ENCODE data around the gene NRN1.

NRN1 gene

GRCh38 chr6:5999688-6000608 is 6.8 kb downstream of the NRN1 start:
- Histone ChIP-seq H3K9ac (ENCODE audit: low read length) (no peak overlapping the region), H3K27ac (ENCODE audit: low read length) (no peak overlapping the region), H4K20me1 (ENCODE audit: insufficient read depth, low read length) (no peaks in the 10 kb centered on the region), H3K4me2 (ENCODE audit: low read length) (no peak overlapping the region), H3K4me3 (ENCODE audit: low read length) (no peak overlapping the region), H3K9me3 (ENCODE audit: insufficient read depth, low read length) (no peaks in the 10 kb centered on the region), H3K36me3 (replicated peaks; ENCODE audit: low read depth, low read length) (no peaks in the 10 kb centered on the region), H3K79me2 (ENCODE audit: low read length) (no peaks in the 10 kb centered on the region), H3K4me1 (ENCODE audit: low read length) (no peaks in the 10 kb centered on the region), H2AFZ (ENCODE audit: low read depth, low read length) (no peak overlapping the region), H3K27me3 (ENCODE audit: low read depth, low read length) (no peaks in the 10 kb centered on the region)
- TF ChIP-seq EZH2phosphoT487 (IDR thresholded peaks at IDR 0.05; ENCODE audit: low read depth), result no peak
- TF ChIP-seq, protein P1, sequence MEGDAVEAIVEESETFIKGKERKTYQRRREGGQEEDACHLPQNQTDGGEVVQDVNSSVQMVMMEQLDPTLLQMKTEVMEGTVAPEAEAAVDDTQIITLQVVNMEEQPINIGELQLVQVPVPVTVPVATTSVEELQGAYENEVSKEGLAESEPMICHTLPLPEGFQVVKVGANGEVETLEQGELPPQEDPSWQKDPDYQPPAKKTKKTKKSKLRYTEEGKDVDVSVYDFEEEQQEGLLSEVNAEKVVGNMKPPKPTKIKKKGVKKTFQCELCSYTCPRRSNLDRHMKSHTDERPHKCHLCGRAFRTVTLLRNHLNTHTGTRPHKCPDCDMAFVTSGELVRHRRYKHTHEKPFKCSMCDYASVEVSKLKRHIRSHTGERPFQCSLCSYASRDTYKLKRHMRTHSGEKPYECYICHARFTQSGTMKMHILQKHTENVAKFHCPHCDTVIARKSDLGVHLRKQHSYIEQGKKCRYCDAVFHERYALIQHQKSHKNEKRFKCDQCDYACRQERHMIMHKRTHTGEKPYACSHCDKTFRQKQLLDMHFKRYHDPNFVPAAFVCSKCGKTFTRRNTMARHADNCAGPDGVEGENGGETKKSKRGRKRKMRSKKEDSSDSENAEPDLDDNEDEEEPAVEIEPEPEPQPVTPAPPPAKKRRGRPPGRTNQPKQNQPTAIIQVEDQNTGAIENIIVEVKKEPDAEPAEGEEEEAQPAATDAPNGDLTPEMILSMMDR (IDR thresholded peaks at IDR 0.05; ENCODE audit: low read depth, low read length), result no peak

DNA sequence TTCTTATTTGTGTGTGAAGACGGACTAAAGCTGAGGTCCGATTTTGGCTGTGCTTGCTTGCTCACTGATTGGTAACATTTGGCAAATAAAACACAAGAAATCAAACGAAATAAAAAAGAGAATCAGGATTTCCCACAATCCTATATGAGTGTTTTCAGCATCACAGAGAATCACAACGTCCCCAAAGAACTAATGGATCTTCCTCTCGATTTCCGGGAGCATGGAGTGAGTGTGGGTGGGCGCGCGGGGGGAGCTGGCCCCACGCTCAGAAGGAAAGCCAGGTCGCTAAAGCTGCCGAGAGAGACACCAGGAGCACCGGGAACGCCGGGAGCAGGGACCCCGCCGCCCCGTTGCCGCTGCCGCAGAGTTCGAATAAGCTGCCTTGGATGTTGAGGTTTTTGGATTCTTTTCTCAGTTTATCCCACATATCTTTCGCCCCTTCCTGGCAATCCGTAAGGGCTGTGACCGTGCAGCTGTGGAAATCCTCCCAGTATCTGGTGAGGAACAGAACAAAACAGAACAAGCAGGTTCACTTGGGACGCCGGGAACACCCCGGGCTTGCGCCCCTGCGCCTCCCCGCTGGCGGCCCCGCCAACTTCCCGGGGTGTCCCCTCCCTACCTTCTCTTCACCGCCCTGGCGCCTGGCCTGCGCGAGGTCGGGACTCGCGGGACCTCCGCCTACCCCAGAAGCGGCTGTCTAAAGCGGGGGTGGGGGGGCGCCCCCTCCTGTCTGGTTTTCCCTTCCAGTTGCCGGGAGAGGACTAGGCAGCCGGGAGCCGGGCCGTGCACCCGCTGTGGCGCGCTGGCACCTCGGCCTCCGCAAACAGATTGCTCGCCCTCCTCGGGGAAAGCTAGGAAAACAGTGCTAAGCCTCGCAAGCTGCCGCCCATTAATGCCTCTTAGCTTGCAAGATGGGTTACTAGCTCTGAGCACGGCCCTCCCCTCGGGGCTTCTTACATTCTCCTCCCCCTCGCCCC is 7.7 kb downstream of the NRN1 start:
- H2AFZ ChIP-seq (ENCODE audit: low read depth, low read length), result no peak overlapping the region
- no peak overlapping the region for H3K4me2 ChIP-seq (ENCODE audit: low read length)
- H3K27me3 ChIP-seq (ENCODE audit: low read depth, low read length), result no peaks in the 10 kb centered on the region
- H4K20me1 ChIP-seq (ENCODE audit: insufficient read depth, low read length), result no peaks in the 10 kb centered on the region
- TF ChIP-seq, protein P1 (IDR thresholded peaks at IDR 0.05; ENCODE audit: low read depth, low read length), result no peak
- no peak for TF ChIP-seq EZH2phosphoT487 (IDR thresholded peaks at IDR 0.05; ENCODE audit: low read depth)
- no peak overlapping the region for H3K4me3 ChIP-seq (ENCODE audit: low read length)
- no peaks in the 10 kb centered on the region for H3K9me3 ChIP-seq (ENCODE audit: insufficient read depth, low read length)
- H3K27ac ChIP-seq (ENCODE audit: low read length), result no peak overlapping the region
- H3K4me1 ChIP-seq (ENCODE audit: low read length), result no peaks in the 10 kb centered on the region
- no peaks in the 10 kb centered on the region for H3K36me3 ChIP-seq (replicated peaks; ENCODE audit: low read depth, low read length)
- H3K79me2 ChIP-seq (ENCODE audit: low read length), result no peaks in the 10 kb centered on the region
- no peak overlapping the region for H3K9ac ChIP-seq (ENCODE audit: low read length)

DNA sequence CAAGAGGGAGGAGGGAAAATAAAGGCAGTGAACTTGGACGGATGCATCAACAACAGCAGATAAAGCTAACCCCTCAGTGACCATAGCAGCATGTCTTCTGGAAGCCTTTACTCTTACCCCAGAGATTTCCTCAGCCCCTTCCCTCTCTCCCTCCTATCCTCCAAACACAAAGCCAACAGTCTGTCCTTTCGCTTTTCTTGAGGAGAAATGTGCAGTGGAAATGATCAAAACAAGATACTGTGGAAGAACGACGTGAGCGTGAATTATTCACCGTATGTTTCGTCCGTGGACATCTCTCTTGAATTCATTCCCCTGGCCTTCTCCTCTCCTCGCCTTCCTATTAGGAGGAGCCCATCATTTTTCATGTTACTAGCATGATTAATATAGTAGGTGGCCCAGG is 8.5 kb downstream of the NRN1 start:
- Histone ChIP-seq H3K4me2 (ENCODE audit: low read length) (no peak overlapping the region), H2AFZ (ENCODE audit: low read depth, low read length) (no peak overlapping the region), H3K36me3 (replicated peaks; ENCODE audit: low read depth, low read length) (no peaks in the 10 kb centered on the region), H3K4me3 (ENCODE audit: low read length) (no peak overlapping the region), H3K9me3 (ENCODE audit: insufficient read depth, low read length) (no peaks in the 10 kb centered on the region), H3K4me1 (ENCODE audit: low read length) (no peaks in the 10 kb centered on the region), H3K27ac (ENCODE audit: low read length) (no peak overlapping the region), H4K20me1 (ENCODE audit: insufficient read depth, low read length) (no peaks in the 10 kb centered on the region), H3K27me3 (ENCODE audit: low read depth, low read length) (no peaks in the 10 kb centered on the region), H3K79me2 (ENCODE audit: low read length) (no peaks in the 10 kb centered on the region), H3K9ac (ENCODE audit: low read length) (no peak overlapping the region)
- TF ChIP-seq, protein P1 (IDR thresholded peaks at IDR 0.05; ENCODE audit: low read depth, low read length), result no peak
- no peak for TF ChIP-seq EZH2phosphoT487 (IDR thresholded peaks at IDR 0.05; ENCODE audit: low read depth)
